GM12878 (cell line): Measurements from ENCODE around the gene AGBL1.

Experiments
- CTCF ChIP-seq, 3 experiments: IDR thresholded peaks in 2 of 3; conservative IDR thresholded peaks in 1 of 3; 2 replicates each; pipeline ENCODE4 v1.5.1; 2011; ENCODE audit warnings: low read depth in 3 of 3, low read length in 3 of 3, mild to moderate bottlenecking in 3 of 3, control low read depth in 2 of 3, moderate library complexity in 2 of 3, inconsistent platforms in 1 of 3, mixed read lengths in 1 of 3; ENCODE audit not compliant: control insufficient read depth in 2 of 3, insufficient read depth in 1 of 3; ENCODE audit errors: extremely low read depth in 1 of 3
- MAX ChIP-seq: IDR thresholded peaks from 2 replicates; pipeline ENCODE4 v1.6.1; 2012; ENCODE audit warnings: low read depth, low read length, improper control_type of control experiment
- MXI1 ChIP-seq: fragments of 150-350 bp; IDR thresholded peaks from 2 replicates; pipeline ENCODE4 v1.6.1; 2011; ENCODE audit warnings: low read depth, mild to moderate bottlenecking, inconsistent platforms, low read length, improper control_type of control experiment
- MYC ChIP-seq: IDR thresholded peaks from 2 replicates; pipeline ENCODE4 v1.6.1; 2011; ENCODE audit warnings: mild to moderate bottlenecking, low read length, moderate library complexity, inconsistent platforms; ENCODE audit not compliant: insufficient read depth, insufficient replicate concordance, insufficient read length, severe bottlenecking
- POLR2A ChIP-seq: IDR thresholded peaks from 2 replicates; pipeline ENCODE4 v1.6.1; 2011; ENCODE audit warnings: low read depth, mild to moderate bottlenecking, low read length
- USF2 ChIP-seq: IDR thresholded peaks from 2 replicates; pipeline ENCODE4 v1.6.1; 2011; ENCODE audit warnings: low read depth, low read length, improper control_type of control experiment, borderline replicate concordance
- YBX1 ChIP-seq: fragments of 450-650 bp; IDR thresholded peaks from 2 replicates; pipeline ENCODE4 v1.6.1; 2016; ENCODE audit warnings: antibody characterized with exemption
- ZBTB4 ChIP-seq: fragments of 450-650 bp; formaldehyde crosslinking; IDR thresholded peaks from 2 replicates; pipeline ENCODE4 v1.4.0; 2022; ENCODE audit warnings: mild to moderate bottlenecking, moderate library complexity
- ZZZ3 ChIP-seq: IDR thresholded peaks from 2 replicates; pipeline ENCODE4 v1.6.1; 2011; ENCODE audit warnings: low read depth; ENCODE audit not compliant: control insufficient read depth, insufficient read length

GRCh38 chr15:86268558-86268957 is 188.9 kb downstream of the AGBL1 start:
- TF ChIP-seq CTCF (IDR thresholded peaks at IDR 0.05 in 2 of 3, conservative IDR thresholded peaks at IDR 0.05 in 1 of 3; ENCODE audit: control insufficient read depth in 2 of 3, extremely low read depth in 1 of 3, insufficient read depth in 1 of 3, low read depth in 3 of 3, low read length in 3 of 3): no peak
- TF ChIP-seq MAX: no peak
- no peak for TF ChIP-seq ZZZ3
- no peak for TF ChIP-seq ZBTB4 (CRISPR knock-in tag)
- no peak for TF ChIP-seq MXI1
- no peak for TF ChIP-seq USF2
- no peak for TF ChIP-seq MYC
- no peak for TF ChIP-seq YBX1
- TF ChIP-seq POLR2A: no peak
